Measurements from ENCODE around the gene NTPCR.

The NTPCR gene

DNA sequence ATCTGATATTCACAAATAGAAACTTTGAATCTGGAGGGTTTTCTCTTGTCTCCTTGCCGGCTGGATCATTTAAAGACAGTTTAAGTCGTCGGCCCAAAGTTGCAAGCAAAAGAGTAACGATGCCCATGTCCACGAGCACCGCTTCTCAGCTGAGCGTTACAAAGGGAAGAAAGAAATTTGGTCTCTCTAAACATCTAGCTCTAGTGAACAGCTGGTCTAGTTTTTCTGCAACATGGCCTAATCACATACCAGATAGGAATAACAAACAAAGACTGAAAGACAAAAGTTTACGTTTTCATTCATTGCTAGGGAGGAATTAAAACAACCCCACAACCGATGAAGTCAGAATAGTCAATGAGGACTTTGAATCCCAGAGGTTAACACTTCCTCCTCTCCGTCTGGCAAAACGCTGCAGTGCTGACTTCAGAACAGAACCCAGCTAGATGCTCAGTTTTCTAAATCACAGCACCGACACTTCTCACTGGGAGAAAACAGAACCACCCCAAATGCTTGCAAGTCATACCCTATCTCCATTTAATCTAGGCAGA lies 69.4 kb downstream of the NTPCR start:
- ATAC-seq: no peak

DNA sequence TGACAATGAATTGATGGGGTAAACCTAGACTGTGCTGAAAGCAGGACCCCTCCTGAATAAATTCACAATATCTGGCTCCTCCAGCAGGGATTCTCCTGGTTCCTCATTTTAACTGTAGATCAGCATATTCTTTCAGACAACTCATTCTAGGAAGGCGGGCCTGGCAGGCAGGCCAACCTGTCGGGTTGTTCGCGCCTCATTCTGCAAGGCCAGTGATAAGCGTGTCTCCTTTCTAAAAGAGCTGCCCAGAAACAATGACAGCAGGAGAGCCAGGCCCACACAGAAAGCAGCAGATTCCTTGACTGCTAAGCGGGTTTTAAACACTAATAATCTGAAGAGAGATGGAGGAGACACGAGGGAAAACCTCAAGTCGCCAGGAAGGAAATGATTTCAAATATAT lies 70.0 kb downstream of the NTPCR start:
- no peak for ATAC-seq

DNA sequence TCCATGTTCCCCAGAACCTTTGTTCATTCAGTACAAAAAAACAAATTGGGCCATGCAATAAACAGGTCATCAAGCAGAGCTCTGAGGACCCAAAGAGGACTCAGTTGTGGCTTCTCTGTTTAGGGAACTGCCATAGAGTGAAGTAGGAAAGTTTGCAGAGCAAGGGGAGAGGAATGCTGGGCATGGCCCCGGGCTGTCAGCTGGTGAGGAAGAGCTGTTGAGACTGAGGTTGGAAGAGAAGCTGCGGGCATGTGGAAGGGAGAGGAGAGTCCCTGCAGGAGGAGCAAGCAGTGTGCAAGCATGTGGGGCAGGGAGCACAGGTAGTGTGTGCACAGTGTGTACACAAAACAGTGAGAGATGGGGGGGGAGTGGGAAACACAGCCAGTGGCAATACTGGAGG lies 71.8 kb downstream of the NTPCR start:
- no peak for ATAC-seq

DNA sequence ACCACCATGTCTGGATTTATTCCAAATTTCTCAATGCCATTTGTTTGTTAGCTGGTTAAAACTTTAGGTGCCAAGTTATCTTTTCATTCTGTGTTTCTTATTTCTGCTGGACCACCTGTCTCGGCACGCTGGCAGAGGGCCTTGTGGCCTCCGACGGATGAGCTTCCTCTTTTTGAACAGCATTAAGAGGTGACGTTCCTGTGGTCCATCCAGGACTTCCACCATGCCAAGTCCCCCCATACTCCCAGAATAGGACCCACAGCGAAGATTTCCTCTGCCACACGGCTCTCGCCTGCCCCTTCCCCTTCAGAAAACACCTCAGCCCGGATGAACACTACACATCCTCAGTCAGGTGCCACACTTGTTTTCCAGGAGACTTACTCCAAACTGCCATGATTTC lies 73.8 kb downstream of the NTPCR start:
- ATAC-seq: no peak

DNA sequence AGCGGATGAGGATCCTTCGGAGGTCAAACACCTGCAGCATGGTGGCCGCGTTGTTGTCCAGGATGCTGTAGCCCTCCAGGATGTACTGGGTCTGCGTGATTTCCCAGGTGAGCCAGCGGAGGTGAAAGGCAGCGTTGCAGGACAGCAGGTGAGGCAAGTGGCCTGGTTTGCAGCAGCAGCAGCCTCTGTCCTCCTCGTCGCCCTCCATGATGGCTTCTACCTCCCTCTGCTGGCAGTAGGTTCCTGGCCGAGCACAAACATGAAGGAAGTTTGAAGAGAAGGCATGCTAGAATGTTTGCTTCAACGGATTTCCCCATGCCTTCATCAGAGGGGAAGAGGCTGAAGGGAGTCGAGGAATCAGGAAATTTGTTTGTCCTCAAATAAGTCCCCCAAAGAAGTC lies 74.7 kb downstream of the NTPCR start:
- no peak for ATAC-seq

DNA sequence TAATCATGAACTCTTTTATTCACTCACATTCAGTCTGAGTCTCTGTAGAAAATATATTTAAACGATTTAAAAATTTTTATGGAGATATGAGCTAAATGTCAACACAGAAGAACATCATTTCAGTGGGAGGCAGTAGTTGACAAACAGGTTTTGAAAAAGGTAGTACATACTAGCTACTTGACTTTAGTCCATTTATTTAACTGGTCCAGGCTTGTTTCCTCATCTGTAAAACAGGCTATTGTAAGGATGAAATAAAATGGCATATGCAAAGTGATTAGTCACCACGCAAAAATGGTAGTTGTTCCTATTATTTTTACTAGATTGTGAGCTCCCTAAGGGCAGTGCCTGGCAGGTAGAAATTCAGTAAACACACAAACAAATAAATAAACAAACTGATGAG lies 75.2 kb downstream of the NTPCR start:
- ATAC-seq: no peak

DNA sequence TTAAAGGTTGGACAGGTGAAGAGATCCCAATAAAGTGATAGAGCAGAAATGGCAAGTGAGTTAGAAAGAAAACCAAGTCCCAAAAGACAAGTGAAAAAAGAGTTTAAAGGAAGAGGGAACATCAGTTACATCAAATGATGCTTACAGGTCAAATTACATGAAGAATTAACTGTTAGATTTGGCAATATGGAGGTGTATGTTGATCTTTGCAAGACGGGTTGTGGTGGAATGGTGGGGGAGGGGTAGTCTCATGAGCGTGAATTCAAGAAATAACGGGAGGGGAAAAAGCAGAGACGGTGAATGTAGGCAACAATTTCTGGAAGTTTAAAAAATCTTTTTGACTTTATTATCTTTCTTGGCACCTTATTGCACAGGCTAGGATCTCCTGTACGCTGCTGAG lies 76.6 kb downstream of the NTPCR start:
- no peak for ATAC-seq

DNA sequence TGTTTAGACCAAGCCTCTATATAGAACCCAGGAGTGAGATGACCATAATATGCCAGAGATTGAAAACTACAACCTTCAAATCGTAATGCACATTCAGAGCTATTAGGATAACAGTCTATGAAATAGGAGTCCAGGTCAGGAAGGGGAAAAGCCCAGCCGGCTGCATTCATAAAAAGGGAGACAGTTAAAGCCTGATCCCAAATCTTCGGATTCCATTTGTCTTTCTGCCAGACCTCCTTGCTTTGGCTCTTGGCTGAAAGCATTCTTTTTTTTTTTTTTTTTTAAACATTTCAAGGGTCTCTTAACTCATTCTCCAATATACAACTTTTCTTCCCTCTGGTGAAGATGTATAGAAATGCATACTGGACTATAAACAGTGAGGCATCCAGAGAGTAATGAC lies 81.1 kb downstream of the NTPCR start:
- ATAC-seq: no peak

DNA sequence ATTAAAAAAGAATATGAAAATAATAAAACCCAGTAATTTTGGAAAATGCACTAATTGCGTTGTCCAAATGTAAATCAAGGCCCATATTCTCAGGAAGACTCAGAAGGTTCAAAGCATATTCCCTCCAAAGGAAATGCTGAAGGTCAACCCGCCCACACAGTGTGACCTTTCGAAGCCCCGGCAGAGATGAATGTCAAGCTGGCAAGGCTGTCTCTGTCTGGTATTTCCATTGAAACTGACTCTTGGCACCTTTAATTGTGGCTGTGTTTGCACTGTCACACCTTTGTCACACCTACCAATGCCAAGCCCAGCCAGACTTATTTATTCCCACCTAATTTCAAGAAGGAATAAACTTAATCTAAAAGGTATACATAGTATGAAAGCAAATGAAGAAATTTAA lies 82.5 kb downstream of the NTPCR start:
- no peak for ATAC-seq

DNA sequence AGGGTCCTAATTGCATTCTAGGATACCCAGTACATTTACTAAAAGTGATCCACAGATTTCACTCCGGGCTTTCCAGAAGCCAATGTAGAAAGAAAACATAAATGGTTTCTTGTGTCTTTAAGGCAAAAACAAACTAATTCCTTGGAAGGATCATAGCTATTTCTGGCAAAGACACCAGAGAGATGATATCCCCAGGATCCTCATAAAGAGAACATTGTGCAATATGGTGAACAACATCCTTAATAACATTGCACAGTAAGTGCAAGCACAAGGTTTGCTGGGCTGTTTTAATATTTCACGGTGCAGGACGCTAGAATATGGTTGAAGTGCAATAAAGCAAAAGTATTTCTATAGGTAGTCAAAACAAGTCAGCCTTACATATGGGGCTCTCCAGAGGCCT lies 83.0 kb downstream of the NTPCR start:
- ATAC-seq: no peak
